Prostate gland (tissue), 2 donors: ENCODE results near the gene INTS12.

ENCODE experiments used
- POLR2A ChIP-seq: fragments of 450-650 bp; IDR thresholded peaks from one replicate; pipeline ENCODE4 v1.6.1; 2016; ENCODE audit warnings: antibody characterized with exemption, mild to moderate bottlenecking
- POLR2AphosphoS5 ChIP-seq: sonication (generic); formaldehyde crosslinking; IDR thresholded peaks from one replicate; pipeline ENCODE4 v1.6.1; 2017; ENCODE audit warnings: antibody characterized with exemption
- TF ChIP-seq, protein P1 (sequence below), 4 experiments: fragments of 200-600 bp in 2 of 4; fragments of 450-650 bp in 2 of 4; sonication (generic) in 2 of 4; IDR thresholded peaks; 1 replicate in 3 of 4; 2 replicates in 1 of 4; pipeline ENCODE4 v1.5.1; 2016 to 2019; ENCODE audit warnings: antibody characterized with exemption in 4 of 4, mild to moderate bottlenecking in 2 of 4, moderate library complexity in 2 of 4

DNA sequence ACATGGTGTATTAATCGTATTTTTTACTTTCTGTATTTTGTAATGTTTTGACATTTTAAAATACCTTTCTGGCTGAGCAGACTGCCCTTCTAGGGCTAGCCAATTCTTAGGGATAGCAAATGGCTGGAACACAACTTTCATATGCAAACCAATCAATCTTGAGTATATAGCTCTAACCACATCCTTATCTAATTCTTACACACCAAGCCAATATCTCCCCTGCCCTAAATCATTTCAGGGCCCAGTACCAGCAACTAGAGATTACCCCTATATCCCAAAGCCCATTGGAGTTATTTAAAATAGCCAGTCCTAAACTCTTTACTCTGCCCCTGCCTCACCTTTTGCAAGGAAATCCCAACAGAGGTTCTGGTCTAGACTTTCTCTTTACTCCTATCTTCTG is 58.3 kb downstream of the INTS12 start:
- no peak for TF ChIP-seq POLR2A
- TF ChIP-seq, protein P1, sequence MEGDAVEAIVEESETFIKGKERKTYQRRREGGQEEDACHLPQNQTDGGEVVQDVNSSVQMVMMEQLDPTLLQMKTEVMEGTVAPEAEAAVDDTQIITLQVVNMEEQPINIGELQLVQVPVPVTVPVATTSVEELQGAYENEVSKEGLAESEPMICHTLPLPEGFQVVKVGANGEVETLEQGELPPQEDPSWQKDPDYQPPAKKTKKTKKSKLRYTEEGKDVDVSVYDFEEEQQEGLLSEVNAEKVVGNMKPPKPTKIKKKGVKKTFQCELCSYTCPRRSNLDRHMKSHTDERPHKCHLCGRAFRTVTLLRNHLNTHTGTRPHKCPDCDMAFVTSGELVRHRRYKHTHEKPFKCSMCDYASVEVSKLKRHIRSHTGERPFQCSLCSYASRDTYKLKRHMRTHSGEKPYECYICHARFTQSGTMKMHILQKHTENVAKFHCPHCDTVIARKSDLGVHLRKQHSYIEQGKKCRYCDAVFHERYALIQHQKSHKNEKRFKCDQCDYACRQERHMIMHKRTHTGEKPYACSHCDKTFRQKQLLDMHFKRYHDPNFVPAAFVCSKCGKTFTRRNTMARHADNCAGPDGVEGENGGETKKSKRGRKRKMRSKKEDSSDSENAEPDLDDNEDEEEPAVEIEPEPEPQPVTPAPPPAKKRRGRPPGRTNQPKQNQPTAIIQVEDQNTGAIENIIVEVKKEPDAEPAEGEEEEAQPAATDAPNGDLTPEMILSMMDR (IDR thresholded peaks at IDR 0.05), result no peak
- TF ChIP-seq POLR2AphosphoS5, result no peak
